A673 (cell line): ENCODE data around the gene SKP1. TPM values are rescaled to one million over a fixed set of nuclear protein-coding genes. Genes with fewer than 3 reads are reported as not detected.

Experiments
- BruUV-seq: library from RNA; stranded (reverse); fragments of 400-500 nt; replicated peaks from 2 replicates; lab custom pipeline; 2021; lab: Mats Ljungman, UMichigan
- CTCF ChIA-PET: fragments of 300-600 bp; sonication (Branson Sonifier 250); formaldehyde crosslinking; loops from one replicate; lab custom pipeline; 2022; ENCODE audit warnings: antibody characterized with exemption; lab: Charles Lee
- POLR2A ChIA-PET: fragments of 300-600 bp; sonication (Branson Sonifier 250); formaldehyde crosslinking; loops from one replicate; lab custom pipeline; 2022; ENCODE audit warnings: antibody characterized with exemption; ENCODE audit not compliant: low non-redundant PET; lab: Charles Lee
- DNase-seq: peaks from one replicate; pipeline ENCODE4 v3.0.0-alpha.2; 2015; ENCODE audit warnings: low spot score
- H3K27ac ChIP-seq: fragments of 200-600 bp; sonication (generic); 2 replicates; pipeline ENCODE4 v1.5.1; 2016; ENCODE audit warnings: mixed run types, low read depth, mild to moderate bottlenecking, mixed read lengths, antibody characterized with exemption, low read length; ENCODE audit not compliant: poor library complexity, severe bottlenecking
- H3K27me3 ChIP-seq: fragments of 200-600 bp; sonication (generic); replicated peaks from 2 replicates; pipeline ENCODE4 v1.6.1; 2017; ENCODE audit warnings: mixed run types, low read depth, mild to moderate bottlenecking, mixed read lengths, antibody characterized with exemption, low read length; ENCODE audit not compliant: insufficient read depth, poor library complexity
- H3K36me3 ChIP-seq: fragments of 200-600 bp; sonication (generic); 2 replicates; pipeline ENCODE4 v1.6.1; 2016; ENCODE audit warnings: mixed run types, mild to moderate bottlenecking, mixed read lengths, antibody characterized with exemption, low read length; ENCODE audit not compliant: insufficient read depth, poor library complexity, severe bottlenecking
- H3K4me1 ChIP-seq: fragments of 200-600 bp; sonication (generic); 2 replicates; pipeline ENCODE4 v1.6.1; 2017; ENCODE audit warnings: mixed run types, mild to moderate bottlenecking, mixed read lengths, antibody characterized with exemption, low read length; ENCODE audit not compliant: insufficient read depth, poor library complexity, severe bottlenecking
- H3K4me3 ChIP-seq: fragments of 200-600 bp; sonication (generic); 2 replicates; pipeline ENCODE4 v1.5.1; 2016; ENCODE audit warnings: low read depth, mixed run types, mild to moderate bottlenecking, mixed read lengths, low read length; ENCODE audit not compliant: poor library complexity, severe bottlenecking
- H3K9me3 ChIP-seq: fragments of 200-600 bp; sonication (generic); 2 replicates; pipeline ENCODE4 v1.6.1; 2016; ENCODE audit warnings: mixed run types, low read depth, mild to moderate bottlenecking, mixed read lengths, antibody characterized with exemption, low read length; ENCODE audit not compliant: poor library complexity, severe bottlenecking
- CTCF ChIP-seq: fragments of 300-800, 200-600 bp; sonication (generic); conservative IDR thresholded peaks from 2 replicates; pipeline ENCODE4 v1.5.1; 2017; ENCODE audit warnings: low read depth, mild to moderate bottlenecking, antibody characterized with exemption, low read length, moderate library complexity, mixed read lengths
- EZH2 ChIP-seq: fragments of 200-600 bp; sonication (generic); IDR thresholded peaks from 2 replicates; pipeline ENCODE4 v1.6.1; 2017; ENCODE audit warnings: borderline replicate concordance, low read depth, mild to moderate bottlenecking, mixed read lengths, antibody characterized with exemption, low read length; ENCODE audit not compliant: poor library complexity, severe bottlenecking
- intact Hi-C: fragments of 100-400 bp; cut with micrococcal nuclease; formaldehyde crosslinking; loops from one replicate; pipeline ENCODE4 v1.10.0; 2022; ENCODE audit not compliant: unreplicated experiment
- total RNA-seq: library from RNA; stranded (reverse); gene quantifications from 2 replicates; pipeline ENCODE4 v1.2.3, GENCODE V29; 2021

SKP1 gene
- total RNA-seq, 1 experiment from 2014 or later: 465 TPM

- CTCF ChIA-PET: no interaction called here
- Histone ChIP-seq H3K4me1 (no peaks in the 10 kb centered on the region), H3K4me3 (no peak overlapping the region), H3K36me3 (no peaks in the 10 kb centered on the region), H3K27me3 (no peaks in the 10 kb centered on the region), H3K9me3 (no peaks in the 10 kb centered on the region), H3K27ac (no peak overlapping the region)
- POLR2A ChIA-PET: no interaction called here
- no TSS peak for BruUV-seq
- TF ChIP-seq CTCF (no peak), EZH2 (no peak)
- no peak for DNase-seq
- intact Hi-C loops: no loop called here
Measured at GRCh38 chr5:134188092-134188491, 11.3 kb upstream of the SKP1 start.

GRCh38 chr5:134184155-134185135, 7.7 kb upstream of the SKP1 start:
- Histone ChIP-seq H3K27ac (no peak overlapping the region), H3K9me3 (no peaks in the 10 kb centered on the region), H3K36me3 (no peaks in the 10 kb centered on the region), H3K4me3 (no peak overlapping the region), H3K4me1 (no peaks in the 10 kb centered on the region), H3K27me3 (no peaks in the 10 kb centered on the region)
- no TSS peak for BruUV-seq
- ChIA-PET CTCF (interaction anchor here (1.0 kb wide), 1 partner anchor 105 kb away, joined by 3 read pairs; no protein-coding TSS in a partner anchor), POLR2A (no interaction called here)
- peak; percentile 67 for DNase-seq
- TF ChIP-seq CTCF (peak; percentile 86), EZH2 (no peak)
- intact Hi-C loops: loop anchor here (2.0 to 5.0 kb wide), 2 partner anchors 104 to 398 kb away; no protein-coding TSS in a partner anchor

GRCh38 chr5:134183481-134183880, 6.7 kb upstream of the SKP1 start:
- CTCF ChIA-PET: interaction anchor here (1.0 kb wide), 1 partner anchor 106 kb away, joined by 3 read pairs; no protein-coding TSS in a partner anchor
- BruUV-seq: no TSS peak
- TF ChIP-seq CTCF (no peak), EZH2 (no peak)
- Histone ChIP-seq H3K9me3 (no peaks in the 10 kb centered on the region), H3K4me1 (no peaks in the 10 kb centered on the region), H3K27ac (no peak overlapping the region), H3K4me3 (no peak overlapping the region), H3K27me3 (no peaks in the 10 kb centered on the region), H3K36me3 (no peaks in the 10 kb centered on the region)
- POLR2A ChIA-PET: no interaction called here
- intact Hi-C loops: loop anchor here (5.0 kb wide), 1 partner anchor 399 kb away; no protein-coding TSS in a partner anchor
- DNase-seq: no peak
